GM21528 (cell line): ENCODE results near the gene COL9A3.

Experiments
- ATAC-seq: cut with Tn5 transposase; IDR thresholded peaks from one replicate; pipeline ENCODE4 v1.9.1; 2021; ENCODE audit warnings: mild to moderate bottlenecking, moderate library complexity; ENCODE audit not compliant: unreplicated experiment, low FRiP score

Gene COL9A3

GRCh38 chr20:62875419-62876361, 58.8 kb downstream of the COL9A3 start:
- ATAC-seq: no peak

- ATAC-seq: no peak
These were observed 59.7 kb downstream of the COL9A3 start for GRCh38 chr20:62876501-62876901.

GRCh38 chr20:62876902-62877816, 60.3 kb downstream of the COL9A3 start:
- ATAC-seq: no peak

GRCh38 chr20:62878244-62879038, 61.6 kb downstream of the COL9A3 start:
- no peak for ATAC-seq

GRCh38 chr20:62879275-62880146, 62.7 kb downstream of the COL9A3 start:
- no peak for ATAC-seq

- no peak for ATAC-seq
These were observed 63.5 kb downstream of the COL9A3 start for GRCh38 chr20:62880147-62880934.

GRCh38 chr20:62880935-62881661, 64.2 kb downstream of the COL9A3 start:
- ATAC-seq: no peak

- no peak for ATAC-seq
These were observed 65.0 kb downstream of the COL9A3 start for GRCh38 chr20:62881662-62882395.

GRCh38 chr20:62882426-62882825, 65.6 kb downstream of the COL9A3 start:
- no peak for ATAC-seq

- no peak for ATAC-seq
These were observed 67.7 kb downstream of the COL9A3 start for GRCh38 chr20:62884556-62884955.

- no peak for ATAC-seq
These were observed 68.4 kb downstream of the COL9A3 start for GRCh38 chr20:62885046-62885895.

- ATAC-seq: no peak
These were observed 69.3 kb downstream of the COL9A3 start for GRCh38 chr20:62885896-62886708.

GRCh38 chr20:62886709-62887058, 69.8 kb downstream of the COL9A3 start:
- no peak for ATAC-seq

- ATAC-seq: no peak
These were observed 70.5 kb downstream of the COL9A3 start for GRCh38 chr20:62887152-62887859.

GRCh38 chr20:62887860-62888239, 71.0 kb downstream of the COL9A3 start:
- ATAC-seq: no peak
